Keratinocyte (primary cell): ENCODE data around the gene MAP3K14.

Experiments
- EZH2 ChIP-seq: IDR thresholded peaks from one replicate; pipeline ENCODE4 v1.6.1; 2012; ENCODE audit warnings: inconsistent platforms, mild to moderate bottlenecking, low read length, moderate library complexity
- TF ChIP-seq, protein P1 (sequence below), 3 experiments: IDR thresholded peaks in 1 of 3; conservative IDR thresholded peaks in 1 of 3; optimal IDR thresholded peaks in 1 of 3; 2 replicates in 2 of 3; 3 replicates in 1 of 3; pipeline versions ENCODE3 to v1.5.1; 2011; ENCODE audit warnings: low read length in 3 of 3, mild to moderate bottlenecking in 3 of 3, moderate library complexity in 2 of 3, control low read depth in 1 of 3, inconsistent platforms in 1 of 3; ENCODE audit not compliant: insufficient read depth in 2 of 3; ENCODE audit errors: extremely low read depth in 1 of 3

DNA sequence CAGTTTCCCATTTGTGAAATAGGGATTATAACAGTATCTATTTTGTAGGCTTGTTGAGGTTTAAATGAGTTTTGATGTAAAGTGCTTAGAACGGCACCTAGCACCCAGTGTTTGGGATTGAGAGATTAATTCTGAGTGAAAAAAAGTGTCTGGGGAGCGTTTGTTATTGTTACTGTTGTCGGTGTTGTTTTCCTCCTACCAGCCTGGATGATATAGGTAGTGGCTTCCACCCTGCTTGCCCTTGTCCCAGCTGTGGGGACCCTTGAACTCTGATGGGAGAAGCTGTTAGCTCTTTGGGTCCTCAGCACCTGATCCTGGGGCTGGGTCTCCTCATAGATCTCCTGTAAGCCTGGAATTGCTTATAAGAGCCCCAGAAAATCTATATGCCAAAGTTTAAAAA, 90.2 kb downstream of the MAP3K14 start:
- TF ChIP-seq, protein P1, sequence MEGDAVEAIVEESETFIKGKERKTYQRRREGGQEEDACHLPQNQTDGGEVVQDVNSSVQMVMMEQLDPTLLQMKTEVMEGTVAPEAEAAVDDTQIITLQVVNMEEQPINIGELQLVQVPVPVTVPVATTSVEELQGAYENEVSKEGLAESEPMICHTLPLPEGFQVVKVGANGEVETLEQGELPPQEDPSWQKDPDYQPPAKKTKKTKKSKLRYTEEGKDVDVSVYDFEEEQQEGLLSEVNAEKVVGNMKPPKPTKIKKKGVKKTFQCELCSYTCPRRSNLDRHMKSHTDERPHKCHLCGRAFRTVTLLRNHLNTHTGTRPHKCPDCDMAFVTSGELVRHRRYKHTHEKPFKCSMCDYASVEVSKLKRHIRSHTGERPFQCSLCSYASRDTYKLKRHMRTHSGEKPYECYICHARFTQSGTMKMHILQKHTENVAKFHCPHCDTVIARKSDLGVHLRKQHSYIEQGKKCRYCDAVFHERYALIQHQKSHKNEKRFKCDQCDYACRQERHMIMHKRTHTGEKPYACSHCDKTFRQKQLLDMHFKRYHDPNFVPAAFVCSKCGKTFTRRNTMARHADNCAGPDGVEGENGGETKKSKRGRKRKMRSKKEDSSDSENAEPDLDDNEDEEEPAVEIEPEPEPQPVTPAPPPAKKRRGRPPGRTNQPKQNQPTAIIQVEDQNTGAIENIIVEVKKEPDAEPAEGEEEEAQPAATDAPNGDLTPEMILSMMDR (optimal IDR thresholded peaks at IDR 0.05 in 1 of 3, IDR thresholded peaks at IDR 0.05 in 1 of 3, conservative IDR thresholded peaks at IDR 0.05 in 1 of 3; ENCODE audit: extremely low read depth in 1 of 3, insufficient read depth in 2 of 3, low read length in 3 of 3): no peak
- TF ChIP-seq EZH2: no peak
